CD14-positive monocyte (primary cell): ENCODE data around the gene ACACB. TPM values are rescaled to one million over a fixed set of nuclear protein-coding genes. Genes with fewer than 3 reads are reported as not detected.
A peak's percentile ranks its signal among the peaks of the same experiment; 100 is the strongest.

Experiments
- DNase-seq, 3 donors: peaks; one replicate each; pipeline ENCODE4 v3.0.0-alpha.2; 2011 to 2022
- H2AFZ ChIP-seq: 2 replicates; pipeline ENCODE4 v1.6.0; 2012; ENCODE audit warnings: mild to moderate bottlenecking, low read depth, low read length, inconsistent platforms; ENCODE audit not compliant: insufficient read depth, poor library complexity, severe bottlenecking
- H3K27ac ChIP-seq, 2 donors: 1 replicate in 1 of 2; 2 replicates in 1 of 2; pipeline ENCODE4 v1.5.1; 2012 to 2013; ENCODE audit warnings: low read length in 2 of 2, control low read depth in 1 of 2, inconsistent platforms in 1 of 2, low read depth in 1 of 2, mild to moderate bottlenecking in 1 of 2
- H3K27me3 ChIP-seq, 2 donors: one replicate each; pipeline versions ENCODE4 v1.6.0 to v1.6.1; 2011 to 2013; ENCODE audit warnings: low read length in 2 of 2; ENCODE audit not compliant: control insufficient read depth in 2 of 2, insufficient read depth in 2 of 2
- H3K36me3 ChIP-seq, 2 donors: replicated peaks in 1 of 2; 1 replicate in 1 of 2; 2 replicates in 1 of 2; pipeline versions ENCODE4 v1.5.1 to v1.6.1; 2012 to 2013; ENCODE audit warnings: low read length in 2 of 2, control low read depth in 1 of 2, inconsistent platforms in 1 of 2, mild to moderate bottlenecking in 1 of 2; ENCODE audit not compliant: insufficient read depth in 2 of 2, control insufficient read depth in 1 of 2
- H3K4me1 ChIP-seq, 2 donors: 1 replicate in 1 of 2; 2 replicates in 1 of 2; pipeline versions ENCODE4 v1.5.1 to v1.6.1; 2012 to 2013; ENCODE audit warnings: low read length in 2 of 2, control low read depth in 1 of 2, inconsistent platforms in 1 of 2, mild to moderate bottlenecking in 1 of 2, moderate library complexity in 1 of 2; ENCODE audit not compliant: insufficient read depth in 2 of 2, control insufficient read depth in 1 of 2
- H3K4me2 ChIP-seq: replicated peaks from 2 replicates; pipeline ENCODE3; 2012; ENCODE audit warnings: low read length, moderate library complexity, mild to moderate bottlenecking; ENCODE audit not compliant: poor library complexity, severe bottlenecking; ENCODE audit errors: extremely low read depth
- H3K4me3 ChIP-seq, 3 experiments: fragments of 200-600 bp in 1 of 3; sonication (generic) in 1 of 3; replicated peaks in 1 of 3; 1 replicate in 2 of 3; 2 replicates in 1 of 3; pipeline ENCODE4 v1.5.1; 2011 to 2013; ENCODE audit warnings: low read length in 3 of 3, mild to moderate bottlenecking in 3 of 3, control low read depth in 2 of 3, low read depth in 2 of 3, inconsistent platforms in 1 of 3, moderate library complexity in 1 of 3
- H3K79me2 ChIP-seq: 2 replicates; pipeline ENCODE4 v1.6.0; 2012; ENCODE audit warnings: mild to moderate bottlenecking, control low read depth, inconsistent platforms, low read length, moderate library complexity; ENCODE audit not compliant: insufficient read depth
- H3K9ac ChIP-seq: 2 replicates; pipeline ENCODE4 v1.6.0; 2017; ENCODE audit warnings: low read length, mild to moderate bottlenecking; ENCODE audit not compliant: insufficient read depth, poor library complexity, severe bottlenecking
- H3K9me3 ChIP-seq, 2 donors: replicated peaks in 1 of 2; 1 replicate in 1 of 2; 2 replicates in 1 of 2; pipeline versions ENCODE4 v1.5.1 to v1.6.1; 2012 to 2013; ENCODE audit warnings: low read length in 2 of 2, control low read depth in 1 of 2; ENCODE audit not compliant: control insufficient read depth in 1 of 2, insufficient read depth in 1 of 2
- H4K20me1 ChIP-seq: 2 replicates; pipeline ENCODE4 v1.6.0; 2012; ENCODE audit warnings: mild to moderate bottlenecking, low read length, control low read depth, moderate library complexity; ENCODE audit not compliant: insufficient read depth
- H3K27ac Mint-ChIP-seq, 7 donors: one replicate each; pipeline ENCODE4 v1.8.0; 2020; ENCODE audit warnings: mild to moderate bottlenecking in 7 of 7, mixed read lengths in 7 of 7, moderate library complexity in 6 of 7, inconsistent platforms in 2 of 7
- H3K27me3 Mint-ChIP-seq, 3 donors: one replicate each; pipeline ENCODE4 v1.8.0; 2021 to 2022; ENCODE audit warnings: low read depth in 3 of 3, mild to moderate bottlenecking in 3 of 3, mixed read lengths in 3 of 3, moderate library complexity in 3 of 3, inconsistent platforms in 1 of 3
- H3K36me3 Mint-ChIP-seq, 2 donors: one replicate each; pipeline ENCODE4 v1.8.0; 2020; ENCODE audit warnings: mixed read lengths in 2 of 2, inconsistent platforms in 1 of 2, mild to moderate bottlenecking in 1 of 2
- H3K4me1 Mint-ChIP-seq: one replicate; pipeline ENCODE4 v1.8.0; 2020; ENCODE audit warnings: mild to moderate bottlenecking, mixed read lengths
- H3K4me3 Mint-ChIP-seq, 2 donors: one replicate each; pipeline ENCODE4 v1.8.0; 2020; ENCODE audit warnings: mild to moderate bottlenecking in 2 of 2, mixed read lengths in 2 of 2, moderate library complexity in 1 of 2
- H3K9me3 Mint-ChIP-seq, 7 donors: one replicate each; pipeline ENCODE4 v1.8.0; 2020 to 2022; ENCODE audit warnings: mixed read lengths in 7 of 7, mild to moderate bottlenecking in 6 of 7, moderate library complexity in 6 of 7, inconsistent platforms in 2 of 7
- WGBS: methylation state at CpG from one replicate; pipeline ENCODE4 v1.1.5; 2013; ENCODE audit warnings: missing lambda C conversion rate; ENCODE audit not compliant: insufficient coverage; 5-methylcytosine and 5-hydroxymethylcytosine counted together
- intact Hi-C, 2 donors: fragments of 100-400 bp; cut with micrococcal nuclease; formaldehyde crosslinking; loops; one replicate each; pipeline versions ENCODE4 v1.15.0 to v1.15.1; 2023
- polyA plus RNA-seq, 3 donors: library from polyadenylated mRNA; depleted of rRNA in 1 of 3; unstranded in 2 of 3; stranded (reverse) in 1 of 3; fragments of 300-500 nt in 2 of 3; fragments of >200 nt in 1 of 3; fragmentation: Illumina TruSeq in 2 of 3; gene quantifications; 1 replicate in 2 of 3; 2 replicates in 1 of 3; pipeline ENCODE4 v1.2.3, GENCODE V29; 2012 to 2021
- TF ChIP-seq, protein P1 (sequence below): fragments of 200-600 bp; IDR thresholded peaks from one replicate; pipeline ENCODE4 v1.8.0; 2022; ENCODE audit warnings: antibody characterized with exemption, mild to moderate bottlenecking

ACACB gene
- polyA plus RNA-seq, 3 donors = 0.14 to 5.0 (median 1.9) TPM

DNA sequence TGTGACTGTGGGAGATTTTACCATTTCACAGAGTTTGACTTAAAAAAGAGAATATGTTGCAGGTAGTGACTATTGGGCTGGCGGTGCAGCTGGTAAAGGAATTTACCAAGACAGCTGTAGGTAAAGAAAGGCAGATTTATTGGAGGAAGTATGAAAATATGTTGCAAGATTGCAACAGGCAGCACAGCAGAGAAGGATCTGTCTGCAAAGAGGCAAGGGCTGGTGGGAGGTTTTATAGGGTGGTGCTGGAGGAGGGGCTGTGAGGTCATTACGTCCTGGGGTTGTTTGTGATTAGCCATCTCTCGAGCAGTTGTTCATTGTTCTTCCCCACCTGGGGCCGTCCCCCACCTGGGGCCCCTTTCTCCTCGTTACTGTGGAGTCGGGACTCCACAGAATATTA is 62.1 kb downstream of the ACACB start:
- Histone ChIP-seq H3K36me3 (peaks cover 0 to 12% of the 10 kb centered on the region in 2 donors), H3K4me1 (peaks cover 0 to 9% of the 10 kb centered on the region in 2 donors), H3K27me3 (no peaks in the 10 kb centered on the region), H2AFZ (no peak overlapping the region), H3K9me3 (no peaks in the 10 kb centered on the region), H3K9ac (no peak overlapping the region), H3K27ac (no peak overlapping the region), H4K20me1 (no peaks in the 10 kb centered on the region), H3K4me2 (no peak overlapping the region), H3K4me3 (no peak overlapping the region), H3K79me2 (no peaks in the 10 kb centered on the region)
- Mint-ChIP-seq H3K4me1 (peaks cover 16% of the 10 kb centered on the region), H3K27me3 (peaks cover 0 to 9% (median 1%) of the 10 kb centered on the region in 3 donors), H3K4me3 (no peak overlapping the region), H3K9me3 (peaks cover 0 to 3% (median 0%) of the 10 kb centered on the region in 7 donors), H3K36me3 (peaks cover 31 to 33% of the 10 kb centered on the region in 2 donors), H3K27ac (peak overlapping the region in 3 of 7 donors; percentile 21 to 73 (median 37))
- DNase-seq = no peak
- TF ChIP-seq, protein P1, sequence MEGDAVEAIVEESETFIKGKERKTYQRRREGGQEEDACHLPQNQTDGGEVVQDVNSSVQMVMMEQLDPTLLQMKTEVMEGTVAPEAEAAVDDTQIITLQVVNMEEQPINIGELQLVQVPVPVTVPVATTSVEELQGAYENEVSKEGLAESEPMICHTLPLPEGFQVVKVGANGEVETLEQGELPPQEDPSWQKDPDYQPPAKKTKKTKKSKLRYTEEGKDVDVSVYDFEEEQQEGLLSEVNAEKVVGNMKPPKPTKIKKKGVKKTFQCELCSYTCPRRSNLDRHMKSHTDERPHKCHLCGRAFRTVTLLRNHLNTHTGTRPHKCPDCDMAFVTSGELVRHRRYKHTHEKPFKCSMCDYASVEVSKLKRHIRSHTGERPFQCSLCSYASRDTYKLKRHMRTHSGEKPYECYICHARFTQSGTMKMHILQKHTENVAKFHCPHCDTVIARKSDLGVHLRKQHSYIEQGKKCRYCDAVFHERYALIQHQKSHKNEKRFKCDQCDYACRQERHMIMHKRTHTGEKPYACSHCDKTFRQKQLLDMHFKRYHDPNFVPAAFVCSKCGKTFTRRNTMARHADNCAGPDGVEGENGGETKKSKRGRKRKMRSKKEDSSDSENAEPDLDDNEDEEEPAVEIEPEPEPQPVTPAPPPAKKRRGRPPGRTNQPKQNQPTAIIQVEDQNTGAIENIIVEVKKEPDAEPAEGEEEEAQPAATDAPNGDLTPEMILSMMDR = no peak
- WGBS = 40% methylated on average over 3 of the region's 6 CpGs
- intact Hi-C loops = no loop called here

DNA sequence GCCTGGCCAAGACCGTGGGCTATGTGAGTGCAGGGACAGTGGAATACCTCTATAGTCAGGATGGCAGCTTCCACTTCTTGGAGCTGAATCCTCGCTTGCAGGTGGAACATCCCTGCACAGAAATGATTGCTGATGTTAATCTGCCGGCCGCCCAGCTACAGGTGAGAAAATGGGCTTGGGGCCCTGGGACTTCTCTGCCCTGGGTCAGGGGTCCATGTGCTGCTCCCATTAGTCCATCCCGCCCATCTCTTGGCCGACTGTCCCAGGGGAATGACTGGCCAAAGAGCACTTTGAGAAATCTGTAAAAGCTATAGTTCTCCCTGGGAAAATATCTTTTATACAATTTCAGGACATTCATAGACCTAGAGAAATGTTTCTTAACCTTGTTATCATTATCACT is 63.5 kb downstream of the ACACB start:
- H3K9me3 ChIP-seq = no peaks in the 10 kb centered on the region
- H3K27ac Mint-ChIP-seq = no peak overlapping the region
- peaks cover 0 to 7% of the 10 kb centered on the region in 2 donors for H3K36me3 ChIP-seq
- H3K27me3 ChIP-seq = no peaks in the 10 kb centered on the region
- peaks cover 0 to 6% (median 0%) of the 10 kb centered on the region in 3 donors for H3K27me3 Mint-ChIP-seq
- H2AFZ ChIP-seq = no peak overlapping the region
- no peak overlapping the region for H3K27ac ChIP-seq
- peaks cover 0 to 3% (median 0%) of the 10 kb centered on the region in 7 donors for H3K9me3 Mint-ChIP-seq
- TF ChIP-seq, protein P1 = no peak
- H3K9ac ChIP-seq = no peak overlapping the region
- no peak overlapping the region for H3K4me3 ChIP-seq
- peaks cover 16% of the 10 kb centered on the region for H3K4me1 Mint-ChIP-seq
- DNase-seq = no peak
- H3K4me3 Mint-ChIP-seq = no peak overlapping the region
- H3K4me1 ChIP-seq = peaks cover 0 to 9% of the 10 kb centered on the region in 2 donors
- H3K79me2 ChIP-seq = no peaks in the 10 kb centered on the region
- intact Hi-C loops = no loop called here
- H3K4me2 ChIP-seq = no peak overlapping the region
- WGBS = 100% methylated on average over 6 of the region's 6 CpGs
- H3K36me3 Mint-ChIP-seq = peaks cover 30 to 32% of the 10 kb centered on the region in 2 donors
- H4K20me1 ChIP-seq = no peaks in the 10 kb centered on the region
